ENCODE data around the gene NFATC1.
A peak's percentile ranks its signal among the peaks of the same experiment; 100 is the strongest.

The NFATC1 gene

GRCh38 chr18:79405781-79406575, 10.2 kb downstream of the NFATC1 start:
- DNase-seq: no peak

GRCh38 chr18:79406708-79407107, 11.0 kb downstream of the NFATC1 start:
- DNase-seq: no peak

- no peak for DNase-seq
Measured at GRCh38 chr18:79409313-79409712, 13.6 kb downstream of the NFATC1 start.

GRCh38 chr18:79410171-79410641, 14.5 kb downstream of the NFATC1 start:
- no peak for DNase-seq

- no peak for DNase-seq
Measured at GRCh38 chr18:79410731-79411613, 15.2 kb downstream of the NFATC1 start.

GRCh38 chr18:79411614-79412526, 16.1 kb downstream of the NFATC1 start:
- DNase-seq: no peak

GRCh38 chr18:79413025-79413424, 17.3 kb downstream of the NFATC1 start:
- no peak for DNase-seq

- no peak for DNase-seq
Measured at GRCh38 chr18:79413426-79413825, 17.7 kb downstream of the NFATC1 start.

- no peak for DNase-seq
Measured at GRCh38 chr18:79413901-79414300, 18.2 kb downstream of the NFATC1 start.

GRCh38 chr18:79416022-79416676, 20.4 kb downstream of the NFATC1 start:
- DNase-seq: no peak

- no peak for DNase-seq
Measured at GRCh38 chr18:79416677-79417052, 20.9 kb downstream of the NFATC1 start.

GRCh38 chr18:79418236-79418635, 22.5 kb downstream of the NFATC1 start:
- DNase-seq: no peak

GRCh38 chr18:79418642-79419041, 22.9 kb downstream of the NFATC1 start:
- no peak for DNase-seq

- peak; percentile 32 for DNase-seq
Measured at GRCh38 chr18:79420033-79420745, 24.5 kb downstream of the NFATC1 start.

GRCh38 chr18:79421275-79421857, 25.6 kb downstream of the NFATC1 start:
- DNase-seq: no peak

GRCh38 chr18:79422022-79422782, 26.5 kb downstream of the NFATC1 start:
- no peak for DNase-seq

- no peak for DNase-seq
Measured at GRCh38 chr18:79422783-79423165, 27.0 kb downstream of the NFATC1 start.

GRCh38 chr18:79423211-79424007, 27.7 kb downstream of the NFATC1 start:
- no peak for DNase-seq

GRCh38 chr18:79424008-79424565, 28.4 kb downstream of the NFATC1 start:
- no peak for DNase-seq

All from NCI-H2227 treated with DMSO at 0.1 percent for 48 hours (cell line).